Measurements from ENCODE around the gene RGSL1. TPM values are rescaled to one million over a fixed set of nuclear protein-coding genes. Genes with fewer than 3 reads are reported as not detected.

Gene RGSL1
- total RNA-seq, 1 donor from 2014 or later = not detected

- Mint-ChIP-seq H3K27me3 (ENCODE audit: unreplicated experiment) (peaks cover 7% of the 10 kb centered on the region), H3K36me3 (ENCODE audit: low read depth, unreplicated experiment) (peaks cover 4% of the 10 kb centered on the region), H3K9me3 (ENCODE audit: unreplicated experiment) (no peaks in the 10 kb centered on the region), H3K4me1 (ENCODE audit: unreplicated experiment) (peaks cover 14% of the 10 kb centered on the region), H3K27ac (ENCODE audit: unreplicated experiment) (no peak overlapping the region), H3K4me3 (ENCODE audit: unreplicated experiment) (no peak overlapping the region)
- TF ChIP-seq, protein P1, sequence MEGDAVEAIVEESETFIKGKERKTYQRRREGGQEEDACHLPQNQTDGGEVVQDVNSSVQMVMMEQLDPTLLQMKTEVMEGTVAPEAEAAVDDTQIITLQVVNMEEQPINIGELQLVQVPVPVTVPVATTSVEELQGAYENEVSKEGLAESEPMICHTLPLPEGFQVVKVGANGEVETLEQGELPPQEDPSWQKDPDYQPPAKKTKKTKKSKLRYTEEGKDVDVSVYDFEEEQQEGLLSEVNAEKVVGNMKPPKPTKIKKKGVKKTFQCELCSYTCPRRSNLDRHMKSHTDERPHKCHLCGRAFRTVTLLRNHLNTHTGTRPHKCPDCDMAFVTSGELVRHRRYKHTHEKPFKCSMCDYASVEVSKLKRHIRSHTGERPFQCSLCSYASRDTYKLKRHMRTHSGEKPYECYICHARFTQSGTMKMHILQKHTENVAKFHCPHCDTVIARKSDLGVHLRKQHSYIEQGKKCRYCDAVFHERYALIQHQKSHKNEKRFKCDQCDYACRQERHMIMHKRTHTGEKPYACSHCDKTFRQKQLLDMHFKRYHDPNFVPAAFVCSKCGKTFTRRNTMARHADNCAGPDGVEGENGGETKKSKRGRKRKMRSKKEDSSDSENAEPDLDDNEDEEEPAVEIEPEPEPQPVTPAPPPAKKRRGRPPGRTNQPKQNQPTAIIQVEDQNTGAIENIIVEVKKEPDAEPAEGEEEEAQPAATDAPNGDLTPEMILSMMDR (IDR thresholded peaks at IDR 0.05; ENCODE audit: unreplicated experiment) = peak; percentile 86
- peak; percentile 81 for DNase-seq (ENCODE audit: low spot score)
Measured at GRCh38 chr1:182595641-182596240, 145.8 kb downstream of the RGSL1 start.

DNA sequence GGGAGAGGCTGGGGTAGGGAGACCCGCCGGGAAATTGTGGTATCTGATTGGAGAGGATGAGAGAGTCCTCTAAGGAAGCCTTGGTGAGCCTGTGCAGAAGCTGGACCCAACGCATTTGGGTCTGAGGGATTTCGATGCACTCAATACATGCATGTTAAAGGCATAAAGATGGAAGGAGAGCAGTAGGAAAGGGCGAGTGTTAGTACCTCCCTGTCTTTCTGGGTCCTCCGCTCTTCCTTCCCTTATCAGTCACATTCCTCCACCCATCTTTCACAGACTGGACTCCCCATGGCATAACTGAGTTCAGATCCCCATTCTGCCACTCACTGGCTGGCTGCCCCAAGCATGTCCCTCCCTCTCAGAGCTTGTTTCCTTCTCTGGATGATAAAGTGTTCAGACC is 147.0 kb downstream of the RGSL1 start:
- peaks cover 14% of the 10 kb centered on the region for H3K4me1 Mint-ChIP-seq (ENCODE audit: unreplicated experiment)
- TF ChIP-seq, protein P1 (IDR thresholded peaks at IDR 0.05; ENCODE audit: unreplicated experiment) = no peak
- H3K36me3 Mint-ChIP-seq (ENCODE audit: low read depth, unreplicated experiment) = peaks cover 4% of the 10 kb centered on the region
- no peaks in the 10 kb centered on the region for H3K9me3 Mint-ChIP-seq (ENCODE audit: unreplicated experiment)
- no peak for DNase-seq (ENCODE audit: low spot score)
- H3K27ac Mint-ChIP-seq (ENCODE audit: unreplicated experiment) = no peak overlapping the region
- no peak overlapping the region for H3K4me3 Mint-ChIP-seq (ENCODE audit: unreplicated experiment)
- peaks cover 7% of the 10 kb centered on the region for H3K27me3 Mint-ChIP-seq (ENCODE audit: unreplicated experiment)

- TF ChIP-seq, protein P1 (IDR thresholded peaks at IDR 0.05; ENCODE audit: unreplicated experiment) = no peak
- Mint-ChIP-seq H3K4me1 (ENCODE audit: unreplicated experiment) (peaks cover 19% of the 10 kb centered on the region), H3K36me3 (ENCODE audit: low read depth, unreplicated experiment) (peaks cover 4% of the 10 kb centered on the region), H3K9me3 (ENCODE audit: unreplicated experiment) (no peaks in the 10 kb centered on the region), H3K27me3 (ENCODE audit: unreplicated experiment) (peaks cover 7% of the 10 kb centered on the region), H3K4me3 (ENCODE audit: unreplicated experiment) (no peak overlapping the region), H3K27ac (ENCODE audit: unreplicated experiment) (no peak overlapping the region)
- DNase-seq (ENCODE audit: low spot score) = no peak
Measured at GRCh38 chr1:182598296-182598695, 148.3 kb downstream of the RGSL1 start.

DNA sequence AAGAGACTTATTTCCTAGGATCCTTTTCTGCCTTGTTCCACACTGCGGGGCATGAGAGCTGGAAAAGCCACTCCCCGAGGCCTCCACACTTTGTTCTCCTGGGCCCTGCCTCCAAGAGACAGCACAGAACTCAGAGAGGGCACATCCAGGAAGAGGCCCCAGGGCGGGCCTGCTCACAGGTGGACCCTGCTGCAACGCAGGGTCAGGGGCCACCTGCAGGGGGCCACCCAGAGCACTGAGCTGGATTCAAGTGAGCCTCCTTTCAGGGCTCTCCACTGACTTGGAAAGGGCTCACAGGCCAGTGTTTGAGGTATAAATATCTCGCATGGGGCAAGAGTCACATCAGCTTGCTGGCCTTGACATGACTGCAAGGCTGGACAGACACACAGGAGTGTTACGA is 149.4 kb downstream of the RGSL1 start:
- H3K27ac Mint-ChIP-seq (ENCODE audit: unreplicated experiment) = peak overlapping the region; percentile 74
- peak; percentile 58 for DNase-seq (ENCODE audit: low spot score)

More for the DNA sequence above, 149.4 kb downstream of the RGSL1 start:
- peak overlapping the region; percentile 78 for H3K4me3 Mint-ChIP-seq (ENCODE audit: unreplicated experiment)
- H3K36me3 Mint-ChIP-seq (ENCODE audit: low read depth, unreplicated experiment) = peaks cover 4% of the 10 kb centered on the region
- TF ChIP-seq, protein P1 (IDR thresholded peaks at IDR 0.05; ENCODE audit: unreplicated experiment) = peak; percentile 65
- peaks cover 11% of the 10 kb centered on the region for H3K27me3 Mint-ChIP-seq (ENCODE audit: unreplicated experiment)
- peaks cover 24% of the 10 kb centered on the region for H3K4me1 Mint-ChIP-seq (ENCODE audit: unreplicated experiment)
- no peaks in the 10 kb centered on the region for H3K9me3 Mint-ChIP-seq (ENCODE audit: unreplicated experiment)

All from endothelial cell (in vitro differentiated cells).